ENCODE results near the gene TPM2. TPM values are rescaled to one million over a fixed set of nuclear protein-coding genes. Genes with fewer than 3 reads are reported as not detected.

The TPM2 gene
- total and polyA plus RNA-seq, 2 donors (not counting 1 experiment from before 2014, with no cell fraction given) = 2.4 to 6.3 TPM

- Histone ChIP-seq H3K36me3 (replicated peaks in 1 of 2; ENCODE audit: control extremely low read depth in 1 of 2, control insufficient read depth in 1 of 2, extremely low read depth in 1 of 2, insufficient read depth in 2 of 2, low read length in 1 of 2) (peaks cover 4 to 90% of the 10 kb centered on the region in 2 experiments), H3K9me3 (ENCODE audit: control extremely low read depth in 1 of 3, control insufficient read depth in 2 of 3, insufficient read depth in 1 of 3, low read length in 2 of 3) (no peaks in the 10 kb centered on the region), H3K4me2 (replicated peaks; ENCODE audit: low read depth, low read length, poor library complexity, severe bottlenecking) (no peak overlapping the region), H2AFZ (ENCODE audit: insufficient read depth, low read depth, low read length, poor library complexity, severe bottlenecking) (no peak overlapping the region), H3K27ac (ENCODE audit: low read length in 2 of 2) (no peak overlapping the region), H4K20me1 (ENCODE audit: control insufficient read depth, insufficient read depth, low read length, poor library complexity, severe bottlenecking) (peaks cover 8% of the 10 kb centered on the region), H3K9ac (ENCODE audit: low read length) (no peak overlapping the region), H3K27me3 (replicated peaks in 1 of 4; ENCODE audit: control extremely low read depth in 1 of 4, control insufficient read depth in 3 of 4, insufficient read depth in 4 of 4, low read length in 3 of 4) (no peaks in the 10 kb centered on the region), H3K79me2 (ENCODE audit: control insufficient read depth, insufficient read depth, low read length) (no peaks in the 10 kb centered on the region), H3K4me1 (ENCODE audit: control insufficient read depth in 2 of 2, insufficient read depth in 2 of 2, low read length in 2 of 2) (peaks cover 0 to 7% of the 10 kb centered on the region in 2 donors), H3K4me3 (ENCODE audit: control extremely low read depth in 1 of 5, extremely low read depth in 1 of 5, insufficient read depth in 1 of 5, low read depth in 2 of 5, low read length in 4 of 5) (no peak overlapping the region)
- ChIA-PET CTCF (interaction anchor here (7.9 to 8.8 kb wide), 2 partner anchors 29 to 39 kb away, joined by 115 to 140 read pairs; partner anchors contain the start of genes ARHGEF39, CCDC107, CREB3 and RMRP), POLR2A (no interaction called here)
- 100% methylated on average over 11 of the region's 11 CpGs for WGBS (ENCODE audit: insufficient coverage)
- intact Hi-C loops (cut with micrococcal nuclease) = no loop called here
- DNase-seq (no peak), ATAC-seq (ENCODE audit: low read depth) (no peak)
- TF ChIP-seq CTCF (IDR thresholded peaks at IDR 0.05) = no peak
- no peak for TF ChIP-seq EZH2 (IDR thresholded peaks at IDR 0.05; ENCODE audit: borderline replicate concordance, insufficient read depth, low read depth, low read length, poor library complexity, severe bottlenecking)
- H3K27me3 Mint-ChIP-seq = no peaks in the 10 kb centered on the region
- H3K4me1 Mint-ChIP-seq = peaks cover 8% of the 10 kb centered on the region
- H3K27ac Mint-ChIP-seq = no peak overlapping the region
- H3K9me3 Mint-ChIP-seq (ENCODE audit: insufficient read depth) = no peaks in the 10 kb centered on the region
- no peak overlapping the region for H3K4me3 Mint-ChIP-seq
These were observed 10.3 kb upstream of the TPM2 start for GRCh38 chr9:35700031-35700430.

GRCh38 chr9:35698231-35698630, 8.5 kb upstream of the TPM2 start:
- Mint-ChIP-seq H3K9me3 (ENCODE audit: insufficient read depth) (no peaks in the 10 kb centered on the region), H3K4me3 (no peak overlapping the region), H3K27ac (no peak overlapping the region), H3K27me3 (no peaks in the 10 kb centered on the region), H3K4me1 (peaks cover 8% of the 10 kb centered on the region)
- H3K27me3 ChIP-seq (replicated peaks in 1 of 4; ENCODE audit: control extremely low read depth in 1 of 4, control insufficient read depth in 3 of 4, insufficient read depth in 4 of 4, low read length in 3 of 4) = no peaks in the 10 kb centered on the region
- H3K9me3 ChIP-seq (ENCODE audit: control extremely low read depth in 1 of 3, control insufficient read depth in 2 of 3, insufficient read depth in 1 of 3, low read length in 2 of 3) = no peaks in the 10 kb centered on the region
- no peak overlapping the region for H3K9ac ChIP-seq (ENCODE audit: low read length)
- DNase-seq = no peak
- intact Hi-C loops (cut with micrococcal nuclease) = no loop called here
- no peak overlapping the region for H2AFZ ChIP-seq (ENCODE audit: insufficient read depth, low read depth, low read length, poor library complexity, severe bottlenecking)
- no peak for ATAC-seq (ENCODE audit: low read depth)
- H3K79me2 ChIP-seq (ENCODE audit: control insufficient read depth, insufficient read depth, low read length) = no peaks in the 10 kb centered on the region
- CTCF ChIA-PET = interaction anchor here (0.7 to 10.0 kb wide), 10 partner anchors 13 to 184 kb away, joined by 3 to 195 read pairs (median 50); partner anchors contain the start of genes ARHGEF39, CCDC107, CREB3 and RMRP
- 98% methylated on average over 5 of the region's 5 CpGs for WGBS (ENCODE audit: insufficient coverage)
- H3K36me3 ChIP-seq (replicated peaks in 1 of 2; ENCODE audit: control extremely low read depth in 1 of 2, control insufficient read depth in 1 of 2, extremely low read depth in 1 of 2, insufficient read depth in 2 of 2, low read length in 1 of 2) = peaks cover 1 to 72% of the 10 kb centered on the region in 2 experiments
- TF ChIP-seq CTCF (IDR thresholded peaks at IDR 0.05) (no peak), EZH2 (IDR thresholded peaks at IDR 0.05; ENCODE audit: borderline replicate concordance, insufficient read depth, low read depth, low read length, poor library complexity, severe bottlenecking) (no peak)
- H4K20me1 ChIP-seq (ENCODE audit: control insufficient read depth, insufficient read depth, low read length, poor library complexity, severe bottlenecking) = peaks cover 7% of the 10 kb centered on the region
- POLR2A ChIA-PET = interaction anchor here (1.0 kb wide), 1 partner anchor 40 kb away, joined by 4 read pairs; the partner anchor contains the start of genes CCDC107 and RMRP
- no peak overlapping the region for H3K27ac ChIP-seq (ENCODE audit: low read length in 2 of 2)
- H3K4me2 ChIP-seq (replicated peaks; ENCODE audit: low read depth, low read length, poor library complexity, severe bottlenecking) = no peak overlapping the region
- no peak overlapping the region for H3K4me3 ChIP-seq (ENCODE audit: control extremely low read depth in 1 of 5, extremely low read depth in 1 of 5, insufficient read depth in 1 of 5, low read depth in 2 of 5, low read length in 4 of 5)
- peaks cover 0 to 7% of the 10 kb centered on the region in 2 donors for H3K4me1 ChIP-seq (ENCODE audit: control insufficient read depth in 2 of 2, insufficient read depth in 2 of 2, low read length in 2 of 2)
